Measurements from ENCODE around the gene PBX1. TPM values are rescaled to one million over a fixed set of nuclear protein-coding genes. Genes with fewer than 3 reads are reported as not detected.

PBX1 gene
- total RNA-seq, 2 experiments from 2014 or later = not detected

GRCh38 chr1:164706606-164706987 is 147.6 kb downstream of the PBX1 start:
- Mint-ChIP-seq H3K4me1 (ENCODE audit: low read depth) (no peaks in the 10 kb centered on the region), H3K27me3 (ENCODE audit: low read depth) (no peaks in the 10 kb centered on the region), H3K9me3 (ENCODE audit: insufficient read depth) (no peaks in the 10 kb centered on the region), H3K27ac (no peak overlapping the region), H3K36me3 (ENCODE audit: low read depth) (no peaks in the 10 kb centered on the region), H3K4me3 (no peak overlapping the region)
- ATAC-seq = no peak
- CTCF ChIA-PET = no interaction called here
- DNase-seq = no peak
- POLR2A ChIA-PET = no interaction called here

- Mint-ChIP-seq H3K9me3 (ENCODE audit: insufficient read depth) (no peaks in the 10 kb centered on the region), H3K4me1 (ENCODE audit: low read depth) (no peaks in the 10 kb centered on the region), H3K27ac (no peak overlapping the region), H3K4me3 (no peak overlapping the region), H3K36me3 (ENCODE audit: low read depth) (no peaks in the 10 kb centered on the region), H3K27me3 (ENCODE audit: low read depth) (no peaks in the 10 kb centered on the region)
- ChIA-PET CTCF (no interaction called here), POLR2A (no interaction called here)
- ATAC-seq (no peak), DNase-seq (no peak)
Observed at GRCh38 chr1:164707868-164708331, 148.9 kb downstream of the PBX1 start.

GRCh38 chr1:164708596-164708995 is 149.6 kb downstream of the PBX1 start:
- H3K9me3 Mint-ChIP-seq (ENCODE audit: insufficient read depth) = no peaks in the 10 kb centered on the region
- no peaks in the 10 kb centered on the region for H3K4me1 Mint-ChIP-seq (ENCODE audit: low read depth)
- H3K36me3 Mint-ChIP-seq (ENCODE audit: low read depth) = no peaks in the 10 kb centered on the region
- no peak overlapping the region for H3K4me3 Mint-ChIP-seq
- ATAC-seq = no peak
- no peaks in the 10 kb centered on the region for H3K27me3 Mint-ChIP-seq (ENCODE audit: low read depth)
- no peak overlapping the region for H3K27ac Mint-ChIP-seq
- POLR2A ChIA-PET = no interaction called here
- no peak for DNase-seq
- CTCF ChIA-PET = no interaction called here

GRCh38 chr1:164709126-164709525 is 150.1 kb downstream of the PBX1 start:
- ATAC-seq = no peak
- DNase-seq = no peak
- CTCF ChIA-PET = no interaction called here
- Mint-ChIP-seq H3K27ac (no peak overlapping the region), H3K4me3 (no peak overlapping the region), H3K36me3 (ENCODE audit: low read depth) (no peaks in the 10 kb centered on the region), H3K4me1 (ENCODE audit: low read depth) (no peaks in the 10 kb centered on the region), H3K27me3 (ENCODE audit: low read depth) (no peaks in the 10 kb centered on the region), H3K9me3 (ENCODE audit: insufficient read depth) (no peaks in the 10 kb centered on the region)
- POLR2A ChIA-PET = no interaction called here

GRCh38 chr1:164709541-164710278 is 150.7 kb downstream of the PBX1 start:
- H3K4me3 Mint-ChIP-seq = no peak overlapping the region
- H3K36me3 Mint-ChIP-seq (ENCODE audit: low read depth) = no peaks in the 10 kb centered on the region
- ATAC-seq (no peak), DNase-seq (no peak)
- POLR2A ChIA-PET = no interaction called here
- H3K9me3 Mint-ChIP-seq (ENCODE audit: insufficient read depth) = no peaks in the 10 kb centered on the region
- CTCF ChIA-PET = no interaction called here
- H3K27ac Mint-ChIP-seq = no peak overlapping the region
- no peaks in the 10 kb centered on the region for H3K27me3 Mint-ChIP-seq (ENCODE audit: low read depth)
- H3K4me1 Mint-ChIP-seq (ENCODE audit: low read depth) = no peaks in the 10 kb centered on the region

- ChIA-PET CTCF (no interaction called here), POLR2A (no interaction called here)
- Mint-ChIP-seq H3K27ac (no peak overlapping the region), H3K4me1 (ENCODE audit: low read depth) (peaks cover 3% of the 10 kb centered on the region), H3K4me3 (no peak overlapping the region), H3K27me3 (ENCODE audit: low read depth) (no peaks in the 10 kb centered on the region), H3K36me3 (ENCODE audit: low read depth) (no peaks in the 10 kb centered on the region), H3K9me3 (ENCODE audit: insufficient read depth) (no peaks in the 10 kb centered on the region)
- DNase-seq = no peak
- ATAC-seq = no peak
Observed at GRCh38 chr1:164712131-164713036, 153.4 kb downstream of the PBX1 start.

GRCh38 chr1:164713456-164714207 is 154.6 kb downstream of the PBX1 start:
- no peak for ATAC-seq
- Mint-ChIP-seq H3K36me3 (ENCODE audit: low read depth) (no peaks in the 10 kb centered on the region), H3K27ac (no peak overlapping the region), H3K4me1 (ENCODE audit: low read depth) (peaks cover 3% of the 10 kb centered on the region), H3K4me3 (no peak overlapping the region), H3K27me3 (ENCODE audit: low read depth) (no peaks in the 10 kb centered on the region), H3K9me3 (ENCODE audit: insufficient read depth) (no peaks in the 10 kb centered on the region)
- ChIA-PET CTCF (no interaction called here), POLR2A (no interaction called here)
- DNase-seq = no peak

GRCh38 chr1:164716992-164717703 is 158.2 kb downstream of the PBX1 start:
- DNase-seq (no peak), ATAC-seq (no peak)
- H3K36me3 Mint-ChIP-seq (ENCODE audit: low read depth) = no peaks in the 10 kb centered on the region
- no peaks in the 10 kb centered on the region for H3K27me3 Mint-ChIP-seq (ENCODE audit: low read depth)
- ChIA-PET CTCF (no interaction called here), POLR2A (no interaction called here)
- H3K9me3 Mint-ChIP-seq (ENCODE audit: insufficient read depth) = no peaks in the 10 kb centered on the region
- H3K4me1 Mint-ChIP-seq (ENCODE audit: low read depth) = peaks cover 12% of the 10 kb centered on the region
- no peak overlapping the region for H3K27ac Mint-ChIP-seq
- no peak overlapping the region for H3K4me3 Mint-ChIP-seq

- DNase-seq (no peak), ATAC-seq (no peak)
- ChIA-PET CTCF (no interaction called here), POLR2A (no interaction called here)
- Mint-ChIP-seq H3K27ac (no peak overlapping the region), H3K4me3 (no peak overlapping the region), H3K4me1 (ENCODE audit: low read depth) (peaks cover 12% of the 10 kb centered on the region), H3K9me3 (ENCODE audit: insufficient read depth) (no peaks in the 10 kb centered on the region), H3K27me3 (ENCODE audit: low read depth) (no peaks in the 10 kb centered on the region), H3K36me3 (ENCODE audit: low read depth) (no peaks in the 10 kb centered on the region)
Observed at GRCh38 chr1:164718821-164719220, 159.8 kb downstream of the PBX1 start.

GRCh38 chr1:164719676-164720439 is 160.9 kb downstream of the PBX1 start:
- H3K27me3 Mint-ChIP-seq (ENCODE audit: low read depth) = no peaks in the 10 kb centered on the region
- no peak overlapping the region for H3K27ac Mint-ChIP-seq
- ChIA-PET CTCF (no interaction called here), POLR2A (no interaction called here)
- H3K4me3 Mint-ChIP-seq = no peak overlapping the region
- DNase-seq (no peak), ATAC-seq (no peak)
- H3K4me1 Mint-ChIP-seq (ENCODE audit: low read depth) = peaks cover 12% of the 10 kb centered on the region
- H3K36me3 Mint-ChIP-seq (ENCODE audit: low read depth) = no peaks in the 10 kb centered on the region
- no peaks in the 10 kb centered on the region for H3K9me3 Mint-ChIP-seq (ENCODE audit: insufficient read depth)

- Mint-ChIP-seq H3K4me1 (ENCODE audit: low read depth) (peaks cover 12% of the 10 kb centered on the region), H3K36me3 (ENCODE audit: low read depth) (no peaks in the 10 kb centered on the region), H3K27ac (no peak overlapping the region), H3K9me3 (ENCODE audit: insufficient read depth) (no peaks in the 10 kb centered on the region), H3K27me3 (ENCODE audit: low read depth) (no peaks in the 10 kb centered on the region), H3K4me3 (no peak overlapping the region)
- DNase-seq = no peak
- ChIA-PET CTCF (no interaction called here), POLR2A (no interaction called here)
- no peak for ATAC-seq
Observed at GRCh38 chr1:164720440-164721227, 161.7 kb downstream of the PBX1 start.
